GM18517 (cell line): Measurements from ENCODE around the gene PHLDB3.

ENCODE experiments used
- ATAC-seq: cut with Tn5 transposase; IDR thresholded peaks from one replicate; pipeline ENCODE4 v1.9.1; 2021; ENCODE audit warnings: mild to moderate bottlenecking, moderate library complexity; ENCODE audit not compliant: unreplicated experiment

Gene PHLDB3

GRCh38 chr19:43501661-43502418 lies 2.7 kb downstream of the PHLDB3 start:
- ATAC-seq = no peak

- no peak for ATAC-seq
Measured at GRCh38 chr19:43499042-43499441, 5.5 kb downstream of the PHLDB3 start.

- no peak for ATAC-seq
Measured at GRCh38 chr19:43498233-43498842, 6.2 kb downstream of the PHLDB3 start.

GRCh38 chr19:43496960-43497359 lies 7.6 kb downstream of the PHLDB3 start:
- no peak for ATAC-seq

GRCh38 chr19:43495082-43495481 lies 9.5 kb downstream of the PHLDB3 start:
- no peak for ATAC-seq

- no peak for ATAC-seq
Measured at GRCh38 chr19:43490759-43491158, 13.8 kb downstream of the PHLDB3 start.

- no peak for ATAC-seq
Measured at GRCh38 chr19:43489979-43490599, 14.5 kb downstream of the PHLDB3 start.

- ATAC-seq = no peak
Measured at GRCh38 chr19:43489310-43489709, 15.2 kb downstream of the PHLDB3 start.

- no peak for ATAC-seq
Measured at GRCh38 chr19:43488179-43488578, 16.4 kb downstream of the PHLDB3 start.

- ATAC-seq = no peak
Measured at GRCh38 chr19:43486412-43486811, 18.1 kb downstream of the PHLDB3 start.

- no peak for ATAC-seq
Measured at GRCh38 chr19:43485951-43486350, 18.6 kb downstream of the PHLDB3 start.

- ATAC-seq = no peak
Measured at GRCh38 chr19:43483281-43483680, 21.3 kb downstream of the PHLDB3 start.

GRCh38 chr19:43482193-43482592 lies 22.4 kb downstream of the PHLDB3 start:
- no peak for ATAC-seq

GRCh38 chr19:43481701-43482100 lies 22.8 kb downstream of the PHLDB3 start:
- no peak for ATAC-seq

- ATAC-seq = no peak
Measured at GRCh38 chr19:43480574-43480973, 24.0 kb downstream of the PHLDB3 start.

GRCh38 chr19:43479961-43480561 lies 24.5 kb downstream of the PHLDB3 start:
- ATAC-seq = no peak

GRCh38 chr19:43479226-43479625 lies 25.3 kb downstream of the PHLDB3 start:
- ATAC-seq = no peak

- ATAC-seq = no peak
Measured at GRCh38 chr19:43478323-43478722, 26.2 kb downstream of the PHLDB3 start.

- ATAC-seq = no peak
Measured at GRCh38 chr19:43476606-43477005, 27.9 kb downstream of the PHLDB3 start.

- ATAC-seq = peak; percentile 53
Measured at GRCh38 chr19:43474986-43475705, 29.4 kb downstream of the PHLDB3 start.

- ATAC-seq = no peak
Measured at GRCh38 chr19:43474487-43474886, 30.1 kb downstream of the PHLDB3 start.
